ENCODE measurements around the gene CPA1.

CPA1 gene

DNA sequence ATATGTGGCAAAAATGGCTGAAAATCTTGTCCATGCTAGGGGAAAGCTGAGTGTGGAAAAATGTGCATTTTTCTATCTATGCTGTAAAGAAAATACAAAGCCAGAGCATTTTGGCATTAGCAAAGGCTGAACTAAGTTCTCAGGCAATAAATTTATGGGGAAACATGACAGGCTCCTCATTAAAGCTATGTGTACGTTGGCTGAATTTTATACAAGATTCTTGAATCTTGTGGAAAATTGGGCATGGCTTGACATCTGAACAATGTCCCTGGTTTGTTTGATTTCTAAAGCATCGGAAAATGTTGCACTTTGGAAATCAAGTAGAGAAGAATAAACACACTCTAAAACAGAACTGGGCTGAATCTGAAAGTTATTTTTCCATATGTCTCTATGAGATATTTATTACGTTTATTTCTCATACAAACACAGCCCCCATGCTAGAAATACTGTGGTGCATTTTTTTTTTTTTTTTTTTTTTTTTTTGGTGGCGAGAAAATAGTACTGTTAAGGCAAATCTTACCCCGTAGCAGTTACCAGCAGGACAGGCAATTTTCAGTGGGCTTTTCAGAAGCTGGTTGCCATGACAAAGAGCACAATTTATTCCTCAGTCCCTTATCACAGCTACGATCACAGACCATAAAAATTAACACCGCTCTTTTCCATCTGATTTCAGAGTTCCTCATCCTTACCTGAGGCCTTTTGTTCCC is 16.9 kb downstream of the CPA1 start:
- no peak for DNase-seq

DNA sequence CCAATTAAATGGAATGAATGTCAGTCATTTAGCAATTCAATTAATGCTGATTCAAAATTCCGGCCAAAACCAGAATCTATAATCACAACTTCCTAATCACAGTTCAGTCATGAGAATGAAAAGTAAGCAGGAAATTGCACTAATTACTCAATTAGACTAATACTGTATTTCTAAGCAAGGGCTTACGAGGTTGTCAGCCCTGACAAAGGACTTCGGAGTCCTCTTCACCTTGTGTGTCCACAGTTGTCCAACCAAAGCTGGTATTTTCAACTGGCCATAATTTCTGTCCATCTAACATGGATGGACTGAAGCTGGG is 17.4 kb downstream of the CPA1 start:
- no peak for DNase-seq

DNA sequence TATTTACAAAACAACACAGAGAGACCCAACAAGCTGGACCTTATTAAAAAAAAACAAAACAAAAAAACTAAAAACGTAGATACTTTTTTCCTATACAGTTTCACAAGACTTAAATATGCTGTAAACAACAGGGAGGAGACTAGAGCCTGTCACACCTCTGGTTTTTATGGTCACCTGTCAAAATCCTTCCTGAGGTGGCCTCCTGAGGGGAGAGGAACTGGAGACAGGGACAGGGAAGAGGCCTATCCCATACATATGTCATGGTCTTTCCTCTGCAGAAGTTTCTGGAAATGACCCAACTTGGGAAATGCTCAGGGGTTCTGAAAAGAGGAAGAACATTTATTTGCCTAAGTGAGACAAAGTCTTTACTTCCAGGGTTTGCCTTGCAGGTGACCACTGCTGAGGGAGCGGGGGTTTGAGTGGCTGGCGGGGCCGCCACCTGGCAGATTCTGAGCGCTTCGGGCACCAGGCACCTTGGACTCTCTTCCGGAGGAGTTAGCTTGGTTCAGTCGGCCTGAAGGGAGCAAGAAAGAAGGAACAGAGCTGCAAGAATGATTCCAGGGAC is 18.3 kb downstream of the CPA1 start:
- no peak for DNase-seq

DNA sequence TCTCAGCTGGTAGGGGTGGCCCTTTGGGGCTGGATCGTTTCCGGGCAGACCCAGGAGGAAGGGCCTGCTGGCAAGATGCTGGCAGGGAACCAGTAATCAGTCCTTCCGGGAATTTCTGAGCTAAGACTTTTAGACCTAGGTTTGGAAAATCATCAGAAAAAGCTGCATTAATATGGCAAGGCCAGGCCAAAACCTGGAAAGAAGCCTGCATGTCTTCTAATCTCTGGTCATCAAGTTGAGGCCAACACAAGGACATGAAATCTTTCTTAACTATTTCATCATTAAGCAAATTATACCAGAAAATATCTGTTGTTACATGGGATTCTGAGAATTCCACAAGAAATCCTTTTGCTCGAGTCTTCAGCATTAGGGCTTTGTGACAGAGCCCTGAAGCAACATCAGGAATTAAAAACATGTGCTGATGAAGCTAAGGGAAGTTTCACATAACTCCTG is 19.9 kb downstream of the CPA1 start:
- no peak for DNase-seq

DNA sequence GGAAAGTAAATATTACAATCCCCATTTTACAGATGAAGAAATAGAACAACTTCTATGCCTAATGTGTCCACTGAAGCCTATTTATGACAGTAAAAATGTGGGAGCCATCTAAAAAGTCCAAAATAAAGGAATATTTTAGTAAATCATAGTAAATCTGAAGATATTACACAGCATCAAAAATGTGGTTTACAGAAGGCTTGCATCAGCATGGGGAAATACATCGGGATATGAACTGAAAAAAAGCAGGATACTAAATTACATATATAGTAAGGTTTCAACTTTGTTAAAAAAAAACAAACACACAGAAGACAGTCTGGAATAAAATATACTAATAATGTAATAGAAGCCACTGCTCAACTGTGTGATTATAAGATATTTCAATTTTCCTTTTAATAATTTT is 20.8 kb downstream of the CPA1 start:
- DNase-seq: no peak

DNA sequence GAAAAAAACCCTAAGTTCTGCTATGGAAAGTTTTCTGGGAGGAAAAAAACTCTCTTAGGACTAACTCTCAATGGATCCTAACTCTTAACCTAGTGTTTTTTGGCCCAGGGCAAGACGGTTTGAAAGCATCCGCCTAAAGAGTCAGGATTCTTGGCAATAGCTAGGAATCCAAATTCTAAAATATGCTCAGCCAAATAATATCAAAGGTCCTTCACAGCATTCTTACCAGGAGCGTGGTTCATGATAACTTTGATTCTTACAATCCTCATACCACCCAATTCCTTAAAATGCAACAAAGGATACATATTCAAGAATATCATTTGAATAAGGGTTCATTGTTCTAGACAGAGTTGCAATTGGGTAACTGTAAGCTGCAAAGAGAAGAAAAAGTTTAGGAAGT is 21.3 kb downstream of the CPA1 start:
- no peak for DNase-seq

DNA sequence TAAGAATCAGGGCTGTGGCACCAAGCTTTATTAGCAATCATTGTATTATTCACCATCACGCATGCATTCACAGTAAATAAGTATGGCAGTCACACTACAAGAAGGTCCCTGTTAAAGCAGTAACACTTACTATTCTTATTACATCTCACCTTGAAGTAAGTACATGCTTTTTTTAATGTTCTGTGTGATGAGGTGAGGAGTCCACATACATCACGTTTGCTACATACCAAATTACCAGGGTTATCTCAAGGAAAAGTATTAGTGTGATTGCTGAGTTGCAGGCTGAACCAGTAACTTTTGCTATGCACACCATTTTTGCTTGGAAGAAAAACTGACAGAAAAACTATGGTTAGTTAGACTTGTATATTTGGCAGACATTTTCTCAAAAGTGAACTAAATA is 24.7 kb downstream of the CPA1 start:
- DNase-seq: no peak

DNA sequence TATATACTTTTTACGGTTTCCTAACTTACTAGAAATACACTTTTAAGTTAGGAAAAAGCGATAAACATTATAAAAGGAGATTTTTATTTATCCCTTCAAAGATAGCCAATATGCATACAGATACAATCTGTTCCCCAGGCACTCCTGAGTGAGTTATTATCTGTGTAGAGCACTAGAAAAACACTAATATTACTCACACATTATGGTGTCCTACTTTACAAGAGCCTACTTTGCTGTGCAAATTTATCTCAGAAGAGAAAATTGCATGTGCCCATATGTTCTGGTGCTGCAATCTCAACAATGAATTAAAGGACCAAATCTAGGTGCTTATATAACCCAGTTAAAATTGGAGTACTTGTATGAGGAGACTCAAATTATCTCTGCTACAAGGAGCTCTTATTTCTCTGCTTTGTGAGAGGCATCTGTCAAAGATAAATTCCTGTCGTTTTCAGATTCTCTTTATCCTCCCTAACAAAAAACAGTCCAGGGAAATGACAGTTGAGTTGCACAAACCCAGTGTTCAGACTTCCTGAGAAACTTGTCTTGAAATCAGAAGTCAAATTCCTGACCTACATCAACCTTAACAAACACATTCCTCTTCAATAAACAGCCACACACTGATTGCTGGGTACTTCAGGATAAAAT is 28.9 kb downstream of the CPA1 start:
- no peak for DNase-seq

DNA sequence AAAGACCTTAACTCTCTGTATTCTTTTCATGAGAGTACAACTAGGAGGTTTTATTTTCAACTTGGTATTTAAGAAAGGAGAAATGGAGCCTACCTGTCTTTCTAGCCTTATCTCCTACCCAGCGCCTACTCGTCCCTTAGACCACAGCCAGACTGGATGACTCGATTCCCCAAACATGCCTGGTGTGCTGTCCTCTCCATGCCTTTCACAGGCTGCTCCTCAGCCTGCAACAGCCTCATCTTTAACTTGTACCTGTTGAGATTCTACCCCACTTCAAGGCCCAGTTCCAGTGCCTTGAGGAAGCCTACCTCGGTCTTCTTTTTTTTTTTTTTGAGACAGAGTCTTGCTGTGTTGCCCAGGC is 29.4 kb downstream of the CPA1 start:
- no peak for DNase-seq

DNA sequence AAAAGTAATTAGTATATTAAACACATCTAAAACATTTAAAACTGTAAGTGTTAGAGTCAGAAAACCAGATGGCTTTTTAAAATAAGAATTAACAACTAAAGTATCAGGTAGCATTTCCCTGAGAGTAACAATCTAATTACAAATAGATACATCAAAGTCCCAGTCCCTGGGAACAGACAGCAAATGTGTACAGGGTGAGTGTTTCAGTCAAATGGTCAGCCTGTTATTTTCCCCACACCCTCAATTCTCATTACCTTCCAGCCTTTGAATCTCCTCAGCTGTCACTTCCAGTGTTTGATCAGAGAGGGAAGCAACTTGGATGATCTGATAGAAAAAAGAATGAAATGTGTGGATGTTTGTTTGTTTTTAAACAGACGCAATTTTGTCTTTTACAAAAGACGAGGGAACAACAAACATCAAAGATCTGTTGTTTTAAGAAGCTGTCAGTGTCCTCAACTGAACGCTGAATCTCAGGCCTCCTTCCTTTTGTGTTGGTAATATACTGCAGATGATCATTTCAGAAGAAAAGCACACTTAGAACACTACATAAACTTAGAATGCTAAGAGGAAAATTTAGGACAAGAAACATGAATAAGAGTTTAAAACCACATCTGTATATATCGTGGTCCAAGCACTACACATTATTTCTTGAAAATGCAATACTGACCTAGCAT is 30.7 kb downstream of the CPA1 start:
- no peak for DNase-seq

DNA sequence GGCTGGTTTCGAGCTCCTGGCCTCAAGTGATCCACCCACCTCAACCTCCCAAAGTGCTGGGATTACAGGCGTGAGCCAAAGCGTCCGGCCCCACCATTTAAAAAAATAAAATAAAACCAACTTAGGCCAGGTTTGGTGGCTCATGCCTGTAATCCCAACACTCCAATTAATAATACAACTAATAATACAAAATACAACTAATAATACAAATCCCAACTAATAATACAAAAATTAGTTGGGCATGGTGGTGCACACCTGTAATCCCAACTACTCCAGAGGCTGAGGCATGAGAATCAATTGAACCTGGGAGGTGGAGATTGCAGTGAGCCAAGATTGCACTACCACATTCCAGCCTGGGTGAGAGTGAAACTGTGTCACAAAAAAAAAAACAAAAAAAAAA is 32.9 kb downstream of the CPA1 start:
- DNase-seq: no peak

DNA sequence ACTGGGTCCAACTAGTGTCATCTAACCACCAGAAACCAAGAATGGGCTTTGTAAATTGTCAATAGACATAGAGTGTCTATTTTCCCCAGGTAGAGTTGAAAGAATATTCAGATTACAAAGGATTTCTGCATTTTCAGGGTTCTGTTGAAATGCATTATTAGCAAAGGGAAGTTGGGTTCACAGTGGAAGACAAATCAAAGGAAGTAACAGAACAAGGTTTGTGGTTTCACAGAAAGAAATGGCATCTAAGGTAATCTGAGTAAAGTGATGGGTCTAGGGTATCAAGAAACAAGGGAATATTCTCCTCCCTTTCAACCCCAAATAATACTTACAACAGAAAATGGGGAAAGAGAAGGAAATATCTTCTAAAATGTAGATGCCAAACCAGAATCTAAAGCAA is 34.7 kb downstream of the CPA1 start:
- no peak for DNase-seq

DNA sequence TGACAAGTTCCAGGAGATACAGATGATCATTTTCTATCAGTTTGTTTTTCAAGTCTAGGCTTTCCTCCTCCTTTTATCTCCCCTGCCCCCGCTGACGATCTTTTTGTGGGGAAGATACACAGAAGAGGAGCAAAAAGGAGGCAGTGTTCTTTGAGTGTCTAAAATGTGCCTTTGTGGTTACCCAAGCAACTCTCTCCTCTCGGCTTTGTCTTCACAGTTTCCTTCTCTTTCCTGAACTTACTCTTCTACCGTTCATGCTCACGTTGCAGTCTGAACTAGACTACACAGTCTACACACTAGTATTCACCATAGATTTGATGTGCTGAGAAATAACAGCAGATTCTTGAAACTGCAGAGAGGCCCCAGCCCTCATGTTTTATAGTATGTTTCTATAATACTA is 36.9 kb downstream of the CPA1 start:
- peak in 1 of 2 experiments; percentile 35 for DNase-seq

DNA sequence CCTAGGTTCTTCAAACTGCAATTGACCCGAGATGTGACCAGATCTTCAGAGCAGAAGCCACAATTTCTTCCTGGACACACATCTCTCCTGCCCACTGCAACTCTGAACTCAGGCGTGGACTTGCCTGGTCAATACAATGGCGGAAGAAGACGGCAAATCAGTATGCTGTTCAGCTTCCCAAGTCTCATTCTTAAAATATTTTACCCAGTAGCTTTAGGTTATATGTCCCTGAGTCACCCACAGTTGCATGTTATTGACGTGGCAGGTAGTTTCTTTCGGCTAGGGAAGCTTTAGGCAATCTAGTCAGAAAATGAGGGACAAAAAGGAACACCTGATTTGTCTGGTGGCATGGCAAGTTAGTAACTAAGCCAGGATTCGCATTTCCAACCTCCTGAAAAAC is 38.0 kb downstream of the CPA1 start:
- no peak for DNase-seq

DNA sequence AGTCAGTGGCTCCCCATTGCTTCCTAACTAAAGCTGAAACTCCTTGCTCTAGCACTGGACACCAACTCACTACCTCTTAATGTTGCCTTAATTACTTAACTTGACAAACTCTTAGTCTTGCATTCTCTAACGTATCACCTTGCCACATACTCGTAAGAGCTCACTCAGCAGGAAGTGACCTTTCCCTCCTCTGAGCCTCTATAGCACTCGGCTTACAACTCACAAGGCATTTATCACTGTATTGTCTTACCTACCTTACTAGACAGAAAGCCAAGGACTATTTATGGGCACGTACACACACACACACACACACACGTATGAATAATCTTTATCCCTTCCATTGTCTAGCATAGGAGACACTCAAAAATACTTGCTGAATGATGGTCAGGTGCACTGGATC is 39.4 kb downstream of the CPA1 start:
- no peak for DNase-seq

DNA sequence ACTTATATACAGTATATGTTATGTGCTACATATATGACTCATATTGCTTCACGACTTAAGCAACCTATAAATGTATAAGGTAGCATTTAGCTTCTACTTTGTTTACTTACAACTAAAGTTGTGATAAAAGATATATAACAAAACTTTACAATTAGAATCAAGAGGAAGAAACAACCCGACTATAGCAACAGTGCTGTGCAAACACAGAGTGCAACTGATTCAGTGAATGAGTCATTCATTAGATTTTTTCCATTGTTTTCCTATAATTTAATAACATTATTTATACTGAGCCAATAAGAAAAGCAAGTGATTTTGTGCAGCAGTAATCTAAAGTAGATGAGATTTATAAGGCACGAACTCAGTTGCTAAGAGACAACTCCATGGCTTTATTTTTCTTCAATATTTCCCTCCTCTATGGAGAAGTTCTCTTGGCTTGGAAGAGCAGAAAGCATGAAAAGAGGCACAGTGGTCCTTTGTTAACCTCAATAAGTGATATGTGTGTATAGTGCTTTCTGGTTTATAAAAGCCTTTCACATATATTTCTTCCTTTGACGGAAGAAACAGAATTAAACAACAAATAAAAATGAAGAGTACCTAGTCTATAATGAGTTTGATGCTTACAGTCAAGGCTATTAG is 40.8 kb downstream of the CPA1 start:
- DNase-seq: no peak

DNA sequence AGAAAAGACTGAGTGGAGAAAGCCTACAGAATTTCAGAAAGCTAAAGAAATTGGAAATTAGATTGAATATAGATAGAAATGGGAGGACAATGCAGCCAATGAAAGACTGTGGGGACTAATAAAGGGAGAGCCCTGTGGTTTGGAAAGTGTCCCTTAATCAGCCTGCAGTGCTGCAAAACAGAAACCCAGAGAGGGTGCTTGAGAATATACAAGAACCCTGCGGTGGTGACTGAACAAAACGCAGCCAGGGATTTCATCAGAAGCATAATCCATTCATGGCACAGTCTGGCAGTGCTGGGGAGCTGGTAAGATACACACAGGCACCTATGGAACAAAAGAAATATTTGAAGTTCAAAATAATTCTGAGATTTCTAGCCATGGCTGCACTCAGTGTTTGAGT is 41.4 kb downstream of the CPA1 start:
- peak in 1 of 2 experiments; percentile 32 for DNase-seq

DNA sequence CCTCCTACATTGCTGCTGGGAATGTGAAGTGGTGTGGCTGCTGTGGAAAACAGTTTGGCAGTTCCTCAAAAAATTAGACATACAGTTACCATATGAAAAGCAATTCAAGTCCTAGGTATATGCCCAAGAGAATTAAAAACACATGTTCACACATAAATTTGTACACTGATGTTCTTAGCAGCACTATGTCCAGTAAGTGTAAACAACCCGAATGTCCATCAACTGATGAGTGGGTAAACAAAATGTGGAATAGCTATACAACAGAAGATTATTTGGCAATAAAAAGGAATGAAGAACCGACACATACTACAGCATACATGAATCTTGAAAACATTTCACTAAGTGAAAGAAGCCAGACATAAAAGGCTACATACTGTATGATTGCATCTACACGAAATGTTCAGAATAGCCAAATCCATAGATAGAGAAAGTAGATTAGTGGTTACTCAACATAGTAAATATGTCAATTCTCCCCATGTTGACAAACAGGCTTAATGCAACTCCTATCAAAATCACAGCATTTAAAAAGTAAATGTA is 43.3 kb downstream of the CPA1 start:
- no peak for DNase-seq

DNA sequence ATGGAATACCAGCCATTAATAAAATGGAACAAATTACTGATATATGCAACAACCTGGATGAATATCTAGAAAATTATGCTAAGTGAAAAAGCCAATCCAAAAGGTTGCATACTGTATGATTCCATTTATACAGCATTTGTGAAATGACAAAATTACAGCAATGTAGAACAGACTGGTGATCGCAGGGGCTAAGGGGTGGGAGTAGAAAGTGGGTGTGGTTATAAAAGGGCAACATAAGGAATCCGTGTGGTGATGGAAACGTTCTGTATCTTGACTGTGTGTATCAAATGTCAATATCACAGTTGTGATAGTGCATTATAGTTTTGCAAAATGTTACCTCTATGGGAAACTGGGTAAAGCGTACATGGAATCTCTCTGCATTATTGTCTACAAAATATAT is 45.5 kb downstream of the CPA1 start:
- no peak for DNase-seq

DNA sequence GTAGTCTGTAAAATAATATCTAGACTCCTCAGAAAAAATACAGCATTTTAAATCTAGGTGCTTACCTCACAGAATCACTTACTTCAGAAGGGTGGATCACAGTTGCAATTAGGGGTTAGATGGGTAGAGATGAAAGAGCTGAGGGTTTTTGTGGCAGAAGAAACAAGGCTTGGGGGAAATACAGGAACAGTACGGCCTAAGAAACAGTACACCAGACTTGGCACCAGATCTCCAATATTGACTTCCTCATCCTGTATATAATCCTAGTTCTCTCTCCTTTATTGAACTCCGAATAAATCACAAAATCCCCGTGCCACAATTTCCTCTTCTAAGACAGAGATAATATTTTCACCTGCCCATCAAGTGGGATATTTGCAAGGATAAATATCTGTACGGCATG is 46.3 kb downstream of the CPA1 start:
- DNase-seq: no peak

DNA sequence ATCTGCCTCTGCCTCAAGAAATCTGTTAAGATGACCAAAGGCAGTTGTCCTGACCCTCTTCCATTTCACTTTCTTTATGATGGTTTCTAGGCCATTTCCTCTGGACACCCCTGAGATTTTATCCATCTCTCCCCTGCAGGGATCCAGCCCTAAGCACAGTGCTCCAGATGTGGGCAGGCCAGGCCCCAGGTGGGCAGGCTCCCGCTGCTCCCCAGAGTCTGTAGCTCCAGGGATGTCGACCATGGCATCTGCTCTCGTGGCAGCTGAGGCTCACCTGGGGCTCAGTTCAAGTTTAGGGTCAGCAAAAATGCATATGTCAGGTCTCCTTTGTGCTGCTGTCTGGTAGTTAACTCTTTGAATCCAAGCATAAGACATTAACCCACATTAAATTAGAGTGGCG is 48.7 kb downstream of the CPA1 start:
- DNase-seq: no peak

DNA sequence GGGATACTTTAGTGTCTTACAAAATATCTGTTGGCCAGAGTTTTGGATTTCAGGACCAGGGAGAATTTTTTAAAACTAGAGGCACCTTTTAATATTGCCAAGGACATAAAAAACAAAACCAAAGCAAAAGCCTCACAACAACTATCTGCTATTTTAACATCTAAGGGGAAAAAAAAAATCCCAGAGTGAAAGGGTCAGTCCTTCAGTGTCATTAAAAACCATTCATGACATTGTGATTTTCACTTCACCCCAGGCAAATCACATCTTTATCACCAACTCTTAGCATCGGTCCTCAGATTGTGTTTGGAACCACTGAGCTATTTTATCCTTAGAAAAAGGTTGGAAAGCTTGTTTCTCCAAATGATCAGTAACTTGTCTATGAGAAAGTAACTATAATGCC is 49.8 kb downstream of the CPA1 start:
- no peak for DNase-seq

DNA sequence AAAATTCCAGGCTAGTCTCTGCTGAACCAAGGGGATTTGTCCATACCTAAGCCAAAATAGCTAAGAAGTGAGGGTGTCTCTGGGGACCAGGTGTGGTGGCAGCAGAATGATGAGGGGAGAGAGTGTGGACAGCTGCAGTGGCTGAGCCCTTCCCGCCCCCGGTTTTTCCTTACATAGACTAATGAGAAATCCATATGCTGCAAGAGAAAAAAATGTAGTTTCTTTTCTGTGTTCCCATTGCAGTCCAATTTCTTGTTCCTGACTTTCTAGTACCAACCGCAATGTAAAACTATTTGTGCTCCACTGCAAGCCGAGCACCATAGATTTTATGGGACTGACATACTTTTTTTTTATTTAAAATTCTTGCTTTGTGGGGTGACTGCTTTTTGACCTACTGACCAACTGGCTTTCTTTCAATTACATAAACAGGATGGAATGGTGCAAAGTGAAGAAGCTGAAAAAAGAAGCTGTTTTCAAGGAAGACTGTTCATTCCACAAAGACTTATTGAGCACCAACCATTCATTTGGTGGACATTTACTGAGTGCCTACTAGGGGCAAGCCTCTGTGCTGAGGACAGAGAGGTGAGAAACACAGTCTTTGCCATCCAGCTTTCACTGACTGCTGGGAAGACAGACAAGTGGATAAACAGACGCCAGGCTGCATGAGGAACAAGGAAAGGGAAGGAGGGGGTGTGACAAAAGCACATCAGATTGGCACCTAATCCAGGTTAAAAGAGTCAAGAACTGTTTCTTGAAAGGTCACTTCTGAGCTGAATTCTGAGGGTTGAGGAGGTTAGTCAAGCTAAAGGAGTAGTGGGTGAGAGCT is 50.8 kb downstream of the CPA1 start:
- DNase-seq: no peak
